ENCODE measurements around the gene CACNB1. TPM values are rescaled to one million over a fixed set of nuclear protein-coding genes. Genes with fewer than 3 reads are reported as not detected.

CACNB1 gene
- total RNA-seq, 4 donors from 2014 or later = 10.1 to 21.7 (median 11.6) TPM

DNA sequence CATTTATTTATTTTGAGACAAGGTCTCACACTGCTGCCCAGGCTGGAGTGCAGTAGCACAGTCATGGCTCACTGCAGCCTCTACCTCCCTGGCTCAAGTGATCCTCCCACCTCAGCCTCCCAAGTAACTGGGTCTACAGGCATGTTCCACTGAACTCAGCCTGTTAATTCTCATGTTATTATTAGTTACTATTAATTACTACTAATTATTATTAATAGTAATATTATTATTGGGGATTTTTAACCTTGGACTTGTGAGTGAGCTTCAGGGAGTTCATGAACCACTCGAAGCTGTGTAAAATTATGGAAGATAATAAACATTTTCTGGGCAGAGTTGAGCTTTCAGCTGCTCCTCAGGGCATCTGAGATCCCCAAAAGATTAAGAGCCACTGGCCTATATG, 32.9 kb upstream of the CACNB1 start:
- Histone ChIP-seq H3K4me3 (no peak overlapping the region), H3K27ac (no peak overlapping the region), H3K4me1 (peaks cover 0 to 20% (median 8%) of the 10 kb centered on the region in 4 donors), H3K27me3 (peaks cover 77% of the 10 kb centered on the region), H3K9me3 (no peaks in the 10 kb centered on the region), H3K36me3 (no peaks in the 10 kb centered on the region)
- intact Hi-C loops (cut with DNase I; ENCODE audit: low total_unique reads) (no loop called here), in situ Hi-C loops (cut with MboI; ENCODE audit: low pct_ligation_motif_present in 1 of 4, low pct_unique_long_range_greater_than_20kb in 1 of 4, low sequenced_read_pairs in 3 of 4) (loop anchor here in 1 of 4 donors (10.0 kb wide), 1 partner anchor 56 kb away; no protein-coding TSS in a partner anchor)
- no peak for DNase-seq
- TF ChIP-seq POLR2A (IDR thresholded peaks at IDR 0.05) (no peak), POLR2AphosphoS5 (IDR thresholded peaks at IDR 0.05) (no peak), EP300 (IDR thresholded peaks at IDR 0.05; ENCODE audit: low read depth) (no peak)
- TF ChIP-seq, protein P1, sequence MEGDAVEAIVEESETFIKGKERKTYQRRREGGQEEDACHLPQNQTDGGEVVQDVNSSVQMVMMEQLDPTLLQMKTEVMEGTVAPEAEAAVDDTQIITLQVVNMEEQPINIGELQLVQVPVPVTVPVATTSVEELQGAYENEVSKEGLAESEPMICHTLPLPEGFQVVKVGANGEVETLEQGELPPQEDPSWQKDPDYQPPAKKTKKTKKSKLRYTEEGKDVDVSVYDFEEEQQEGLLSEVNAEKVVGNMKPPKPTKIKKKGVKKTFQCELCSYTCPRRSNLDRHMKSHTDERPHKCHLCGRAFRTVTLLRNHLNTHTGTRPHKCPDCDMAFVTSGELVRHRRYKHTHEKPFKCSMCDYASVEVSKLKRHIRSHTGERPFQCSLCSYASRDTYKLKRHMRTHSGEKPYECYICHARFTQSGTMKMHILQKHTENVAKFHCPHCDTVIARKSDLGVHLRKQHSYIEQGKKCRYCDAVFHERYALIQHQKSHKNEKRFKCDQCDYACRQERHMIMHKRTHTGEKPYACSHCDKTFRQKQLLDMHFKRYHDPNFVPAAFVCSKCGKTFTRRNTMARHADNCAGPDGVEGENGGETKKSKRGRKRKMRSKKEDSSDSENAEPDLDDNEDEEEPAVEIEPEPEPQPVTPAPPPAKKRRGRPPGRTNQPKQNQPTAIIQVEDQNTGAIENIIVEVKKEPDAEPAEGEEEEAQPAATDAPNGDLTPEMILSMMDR (IDR thresholded peaks at IDR 0.05) = no peak
- WGBS, 2 donors (ENCODE audit: low coverage in 1 of 2) = 20 to 60% methylated on average over 1 of the region's 1 CpG

DNA sequence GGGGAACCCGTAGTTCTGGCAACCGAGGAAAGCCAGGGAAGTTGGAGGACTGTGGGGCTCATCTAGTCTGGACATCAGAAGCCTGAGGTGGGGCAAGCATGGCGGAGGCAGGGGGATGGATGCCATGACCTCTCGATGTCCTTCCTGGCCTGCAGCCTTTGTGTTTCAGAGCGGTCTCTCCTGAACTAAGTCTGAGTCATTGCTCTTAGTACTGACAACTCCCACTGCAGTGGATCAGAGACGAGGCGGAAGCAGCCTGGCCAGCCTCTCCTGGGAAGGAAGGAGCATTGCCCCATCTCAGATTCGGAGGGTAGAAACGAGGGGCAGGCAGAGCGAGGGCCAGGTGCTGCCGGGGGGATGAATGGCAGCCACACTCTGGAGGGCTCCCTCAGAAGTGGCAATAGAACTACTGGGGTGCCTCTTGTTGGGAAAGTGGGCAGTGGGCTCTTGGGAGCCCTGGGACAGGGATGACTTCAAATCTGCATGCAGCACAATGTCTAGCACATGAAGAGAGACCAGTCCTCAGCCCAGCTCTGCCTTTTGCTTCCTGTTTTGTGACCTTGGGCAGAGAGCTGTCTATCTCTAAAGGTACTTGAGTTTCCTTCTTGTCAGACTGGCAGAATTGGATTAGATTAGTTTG, 31.9 kb upstream of the CACNB1 start:
- H3K4me3 ChIP-seq = no peak overlapping the region
- no peak for DNase-seq
- WGBS, 2 donors (ENCODE audit: low coverage in 1 of 2) = 75 to 100% methylated on average over 2 to 11 of the region's 11 CpGs
- intact Hi-C loops (cut with DNase I; ENCODE audit: low total_unique reads) = no loop called here
- no peak overlapping the region for H3K27ac ChIP-seq
- H3K4me1 ChIP-seq = peaks cover 3 to 27% (median 16%) of the 10 kb centered on the region in 4 donors
- no peak for TF ChIP-seq EP300 (IDR thresholded peaks at IDR 0.05; ENCODE audit: low read depth)
- TF ChIP-seq POLR2AphosphoS5 (IDR thresholded peaks at IDR 0.05) = no peak
- TF ChIP-seq, protein P1 (IDR thresholded peaks at IDR 0.05) = no peak
- H3K9me3 ChIP-seq = no peaks in the 10 kb centered on the region
- no peaks in the 10 kb centered on the region for H3K36me3 ChIP-seq
- peaks cover 83% of the 10 kb centered on the region for H3K27me3 ChIP-seq
- in situ Hi-C loops (cut with MboI; ENCODE audit: low pct_ligation_motif_present in 1 of 4, low pct_unique_long_range_greater_than_20kb in 1 of 4, low sequenced_read_pairs in 3 of 4) = no loop called here

DNA sequence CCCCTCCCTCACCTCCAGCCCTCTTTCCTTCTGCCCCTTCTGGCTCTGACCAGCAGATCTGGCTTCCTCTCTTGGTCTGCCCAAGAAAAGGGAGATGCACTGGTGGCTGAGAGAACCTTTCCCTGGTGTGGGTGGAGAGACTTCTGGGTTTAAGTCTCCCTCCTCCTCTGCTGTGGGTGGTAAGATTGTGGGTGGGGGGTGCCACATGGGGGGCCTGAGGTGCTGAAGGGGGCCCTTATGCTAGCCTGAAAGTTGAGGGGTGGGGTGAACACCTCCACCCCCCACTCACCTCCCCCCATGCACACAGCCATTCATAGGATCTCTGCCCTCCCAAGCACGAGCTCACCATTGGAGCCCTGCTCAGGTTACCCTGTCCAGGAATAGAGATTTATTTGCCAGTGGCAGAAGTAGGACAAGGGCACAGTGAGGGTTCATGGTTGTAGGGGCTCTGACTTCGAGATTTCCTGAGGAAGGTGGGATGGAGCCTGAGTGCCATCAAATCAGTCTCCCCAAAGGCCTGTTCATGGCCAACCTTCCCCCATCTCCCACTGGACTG, 30.0 kb upstream of the CACNB1 start:
- intact Hi-C loops (cut with DNase I; ENCODE audit: low total_unique reads) = no loop called here
- Histone ChIP-seq H3K4me3 (no peak overlapping the region), H3K4me1 (peaks cover 3 to 27% (median 16%) of the 10 kb centered on the region in 4 donors), H3K9me3 (no peaks in the 10 kb centered on the region), H3K36me3 (no peaks in the 10 kb centered on the region), H3K27me3 (peaks cover 81% of the 10 kb centered on the region), H3K27ac (no peak overlapping the region)
- no peak for TF ChIP-seq POLR2A (IDR thresholded peaks at IDR 0.05)
- no peak for TF ChIP-seq EP300 (IDR thresholded peaks at IDR 0.05; ENCODE audit: low read depth)
- TF ChIP-seq POLR2AphosphoS5 (IDR thresholded peaks at IDR 0.05) = no peak
- TF ChIP-seq, protein P1 (IDR thresholded peaks at IDR 0.05) = no peak
- in situ Hi-C loops (cut with MboI; ENCODE audit: low pct_ligation_motif_present in 1 of 4, low pct_unique_long_range_greater_than_20kb in 1 of 4, low sequenced_read_pairs in 3 of 4) = no loop called here
- WGBS, 2 donors (ENCODE audit: low coverage in 1 of 2) = 84% methylated on average over 2 of the region's 2 CpGs; no CpG with 5 or more reads in 1 of the 2 donors
- no peak for DNase-seq

DNA sequence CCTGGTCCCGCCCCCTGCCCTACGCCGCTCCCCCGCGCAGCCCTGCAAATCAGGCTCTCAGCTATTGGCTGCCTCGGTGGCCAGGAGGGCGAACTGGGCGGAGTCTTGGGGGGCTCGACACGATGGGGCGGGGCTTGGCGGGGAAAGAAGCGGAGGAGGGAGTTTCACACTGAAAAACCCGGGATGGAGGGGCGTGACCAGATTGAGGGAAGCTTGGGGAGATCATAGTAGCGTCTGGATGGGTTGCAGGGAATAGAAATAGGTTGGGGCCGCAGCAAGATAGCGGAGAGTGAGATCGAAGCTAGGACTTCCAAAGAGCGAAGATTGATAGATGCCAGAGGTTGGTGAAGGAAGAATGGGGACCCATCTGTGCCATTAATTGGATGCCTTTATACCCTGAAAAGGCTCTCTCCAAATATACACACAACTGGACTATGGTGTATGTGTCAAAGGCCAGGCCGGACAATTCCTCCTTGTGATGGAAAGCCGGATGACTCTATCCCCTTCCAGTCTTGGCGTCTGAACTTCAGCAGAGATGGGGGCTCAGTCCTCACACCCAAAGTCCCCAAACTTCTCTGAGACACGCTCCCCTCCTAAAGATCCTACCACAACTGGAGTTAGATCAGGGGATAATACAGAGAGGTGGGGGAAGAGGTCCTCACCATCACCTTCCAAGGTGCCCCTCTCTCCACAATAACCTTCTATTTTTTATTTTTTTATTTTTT, 28.7 kb upstream of the CACNB1 start:
- 16 to 50% methylated on average over 7 to 23 of the region's 24 CpGs for WGBS, 2 donors (ENCODE audit: low coverage in 1 of 2)
- H3K36me3 ChIP-seq = no peaks in the 10 kb centered on the region
- in situ Hi-C loops (cut with MboI; ENCODE audit: low pct_ligation_motif_present in 1 of 4, low pct_unique_long_range_greater_than_20kb in 1 of 4, low sequenced_read_pairs in 3 of 4) = no loop called here

More for the DNA sequence above, 28.7 kb upstream of the CACNB1 start:
- TF ChIP-seq EP300 (IDR thresholded peaks at IDR 0.05; ENCODE audit: low read depth) = no peak
- no peak for TF ChIP-seq POLR2AphosphoS5 (IDR thresholded peaks at IDR 0.05)
- TF ChIP-seq, protein P1 (IDR thresholded peaks at IDR 0.05) = no peak
- TF ChIP-seq POLR2A (IDR thresholded peaks at IDR 0.05) = no peak
- intact Hi-C loops (cut with DNase I; ENCODE audit: low total_unique reads) = no loop called here
- DNase-seq = peak; percentile 46
- Histone ChIP-seq H3K27me3 (peaks cover 69% of the 10 kb centered on the region), H3K4me3 (peak overlapping the region in 3 of 4 donors; percentile 13 to 49 (median 29)), H3K9me3 (no peaks in the 10 kb centered on the region), H3K4me1 (peaks cover 3 to 20% (median 16%) of the 10 kb centered on the region in 4 donors), H3K27ac (no peak overlapping the region)
